H1 (cell line): Measurements from ENCODE around the gene UBE2D2.

Experiments
- E2F6 ChIP-seq: IDR thresholded peaks from 2 replicates; pipeline ENCODE4 v1.6.1; 2012; ENCODE audit warnings: inconsistent platforms
- EZH2 ChIP-seq: fragments of 200-600 bp; sonication (generic); IDR thresholded peaks from 2 replicates; pipeline ENCODE4 v1.7.1; 2012; ENCODE audit warnings: low read depth, mild to moderate bottlenecking, moderate library complexity, low read length, inconsistent platforms; ENCODE audit not compliant: severe bottlenecking
- GABPA ChIP-seq: IDR thresholded peaks from 2 replicates; pipeline ENCODE4 v1.6.1; 2011; ENCODE audit warnings: mild to moderate bottlenecking, low read length, moderate library complexity, borderline replicate concordance; ENCODE audit not compliant: insufficient read depth
- POLR2A ChIP-seq, 2 experiments: IDR thresholded peaks; 1 replicate in 1 of 2; 2 replicates in 1 of 2; pipeline ENCODE4 v1.6.1; 2011; ENCODE audit warnings: low read depth in 2 of 2, low read length in 2 of 2, mild to moderate bottlenecking in 2 of 2; ENCODE audit errors: control extremely low read depth in 1 of 2
- POLR2AphosphoS5 ChIP-seq: IDR thresholded peaks from 2 replicates; pipeline ENCODE4 v1.6.1; 2011; ENCODE audit warnings: low read depth, low read length
- TF ChIP-seq, protein P1 (sequence below), 3 experiments: IDR thresholded peaks; 1 replicate in 2 of 3; 2 replicates in 1 of 3; pipeline versions ENCODE4 v1.5.1 to v1.6.1; 2011; ENCODE audit warnings: low read length in 3 of 3, mild to moderate bottlenecking in 3 of 3, inconsistent platforms in 2 of 3, low read depth in 1 of 3, moderate library complexity in 1 of 3; ENCODE audit not compliant: insufficient read depth in 1 of 3; ENCODE audit errors: control extremely low read depth in 1 of 3

DNA sequence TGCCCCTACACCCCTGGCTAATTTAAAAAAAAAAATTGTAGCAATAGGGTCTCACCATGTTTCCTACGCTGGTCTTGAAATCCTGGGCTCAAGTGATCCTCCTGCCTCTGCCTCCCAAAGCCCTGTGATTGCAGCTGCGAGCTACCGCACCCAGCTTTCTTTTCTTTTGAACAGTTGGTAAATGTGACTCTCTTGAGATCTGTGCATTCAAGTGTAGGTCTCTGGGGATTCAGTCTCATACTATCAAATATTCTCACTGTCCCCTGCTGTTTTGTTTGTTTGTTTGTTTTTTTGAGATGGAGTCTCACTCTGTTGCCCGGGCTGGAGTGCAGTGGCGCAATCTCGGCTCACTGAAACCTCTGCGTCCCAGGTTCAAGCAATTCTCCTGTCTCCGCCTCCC lies 44.7 kb downstream of the UBE2D2 start:
- no peak for TF ChIP-seq POLR2AphosphoS5
- TF ChIP-seq, protein P1, sequence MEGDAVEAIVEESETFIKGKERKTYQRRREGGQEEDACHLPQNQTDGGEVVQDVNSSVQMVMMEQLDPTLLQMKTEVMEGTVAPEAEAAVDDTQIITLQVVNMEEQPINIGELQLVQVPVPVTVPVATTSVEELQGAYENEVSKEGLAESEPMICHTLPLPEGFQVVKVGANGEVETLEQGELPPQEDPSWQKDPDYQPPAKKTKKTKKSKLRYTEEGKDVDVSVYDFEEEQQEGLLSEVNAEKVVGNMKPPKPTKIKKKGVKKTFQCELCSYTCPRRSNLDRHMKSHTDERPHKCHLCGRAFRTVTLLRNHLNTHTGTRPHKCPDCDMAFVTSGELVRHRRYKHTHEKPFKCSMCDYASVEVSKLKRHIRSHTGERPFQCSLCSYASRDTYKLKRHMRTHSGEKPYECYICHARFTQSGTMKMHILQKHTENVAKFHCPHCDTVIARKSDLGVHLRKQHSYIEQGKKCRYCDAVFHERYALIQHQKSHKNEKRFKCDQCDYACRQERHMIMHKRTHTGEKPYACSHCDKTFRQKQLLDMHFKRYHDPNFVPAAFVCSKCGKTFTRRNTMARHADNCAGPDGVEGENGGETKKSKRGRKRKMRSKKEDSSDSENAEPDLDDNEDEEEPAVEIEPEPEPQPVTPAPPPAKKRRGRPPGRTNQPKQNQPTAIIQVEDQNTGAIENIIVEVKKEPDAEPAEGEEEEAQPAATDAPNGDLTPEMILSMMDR (IDR thresholded peaks at IDR 0.05; ENCODE audit: control extremely low read depth in 1 of 3, insufficient read depth in 1 of 3, low read depth in 1 of 3, low read length in 3 of 3), result no peak
- TF ChIP-seq GABPA, result no peak
- TF ChIP-seq EZH2, result no peak
- no peak for TF ChIP-seq E2F6
- no peak for TF ChIP-seq POLR2A (IDR thresholded peaks at IDR 0.05; ENCODE audit: control extremely low read depth in 1 of 2, low read depth in 2 of 2, low read length in 2 of 2)
